ENCODE data around the gene FOXD2. TPM values are rescaled to one million over a fixed set of nuclear protein-coding genes. Genes with fewer than 3 reads are reported as not detected.

FOXD2 gene
- total and polyA plus RNA-seq, 2 donors (not counting 1 experiment from before 2014, with no cell fraction given): 0.24 to 0.37 TPM

DNA sequence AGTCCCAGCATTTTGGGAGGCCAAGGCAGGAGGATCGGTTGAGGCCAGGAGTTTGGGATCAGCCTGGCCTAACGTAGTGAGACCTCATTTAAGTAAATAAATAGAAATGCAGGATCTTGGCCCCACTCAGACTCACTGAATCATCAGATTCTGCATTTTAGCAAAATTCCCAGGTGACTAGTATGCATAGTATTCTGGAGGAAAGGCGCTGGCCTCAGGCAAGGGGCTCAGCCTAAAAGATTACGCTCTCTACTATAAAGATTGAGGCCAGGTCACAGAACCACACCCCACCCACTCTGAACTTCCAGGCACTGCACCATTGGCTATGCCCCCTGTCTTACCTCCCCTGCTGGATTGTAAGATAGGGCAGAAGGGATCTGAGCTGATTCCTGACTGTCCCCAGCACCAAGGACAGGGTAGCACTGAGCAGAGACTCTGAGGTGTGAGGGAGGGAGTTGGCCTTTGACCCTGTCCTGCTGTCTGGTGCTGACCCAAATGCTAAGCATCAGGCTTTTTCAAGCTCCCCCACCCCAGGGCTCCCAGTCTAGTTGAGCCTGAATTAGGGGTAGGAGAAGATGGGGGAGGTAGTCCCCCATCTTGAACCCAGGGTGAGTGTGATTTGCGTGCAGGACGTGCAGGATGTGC lies 19.0 kb upstream of the FOXD2 start:
- TF ChIP-seq CTCF (IDR thresholded peaks at IDR 0.05) (no peak), EZH2 (IDR thresholded peaks at IDR 0.05; ENCODE audit: borderline replicate concordance, insufficient read depth, low read depth, low read length, poor library complexity, severe bottlenecking) (no peak)
- 93% methylated on average over 3 of the region's 6 CpGs for WGBS (ENCODE audit: insufficient coverage)
- Histone ChIP-seq H4K20me1 (ENCODE audit: control insufficient read depth, insufficient read depth, low read length, poor library complexity, severe bottlenecking) (no peaks in the 10 kb centered on the region), H3K4me1 (ENCODE audit: control insufficient read depth in 2 of 2, insufficient read depth in 2 of 2, low read length in 2 of 2) (no peaks in the 10 kb centered on the region), H3K27ac (ENCODE audit: low read length in 2 of 2) (no peak overlapping the region), H3K9ac (ENCODE audit: low read length) (no peak overlapping the region), H3K79me2 (ENCODE audit: control insufficient read depth, insufficient read depth, low read length) (no peaks in the 10 kb centered on the region), H2AFZ (ENCODE audit: insufficient read depth, low read depth, low read length, poor library complexity, severe bottlenecking) (no peak overlapping the region), H3K9me3 (ENCODE audit: control extremely low read depth in 1 of 3, control insufficient read depth in 2 of 3, insufficient read depth in 1 of 3, low read length in 2 of 3) (no peaks in the 10 kb centered on the region), H3K36me3 (replicated peaks in 1 of 2; ENCODE audit: control extremely low read depth in 1 of 2, control insufficient read depth in 1 of 2, extremely low read depth in 1 of 2, insufficient read depth in 2 of 2, low read length in 1 of 2) (no peaks in the 10 kb centered on the region), H3K4me2 (replicated peaks; ENCODE audit: low read depth, low read length, poor library complexity, severe bottlenecking) (no peak overlapping the region), H3K4me3 (ENCODE audit: control extremely low read depth in 1 of 5, extremely low read depth in 1 of 5, insufficient read depth in 1 of 5, low read depth in 2 of 5, low read length in 4 of 5) (no peak overlapping the region), H3K27me3 (replicated peaks in 1 of 4; ENCODE audit: control extremely low read depth in 1 of 4, control insufficient read depth in 3 of 4, insufficient read depth in 4 of 4, low read length in 3 of 4) (peaks cover 0 to 48% (median 17%) of the 10 kb centered on the region in 4 experiments)
- no peak for DNase-seq
- CTCF ChIA-PET: interaction anchor here (0.7 to 1.0 kb wide), 2 partner anchors 11 to 15 kb away, joined by 3 read pairs; no protein-coding TSS in a partner anchor
- ATAC-seq (ENCODE audit: low read depth): no peak
- Mint-ChIP-seq H3K27me3 (peaks cover 69% of the 10 kb centered on the region), H3K9me3 (ENCODE audit: insufficient read depth) (no peaks in the 10 kb centered on the region), H3K4me1 (peaks cover 8% of the 10 kb centered on the region), H3K27ac (no peak overlapping the region), H3K4me3 (no peak overlapping the region)
- intact Hi-C loops (cut with micrococcal nuclease): no loop called here
- POLR2A ChIA-PET: no interaction called here

DNA sequence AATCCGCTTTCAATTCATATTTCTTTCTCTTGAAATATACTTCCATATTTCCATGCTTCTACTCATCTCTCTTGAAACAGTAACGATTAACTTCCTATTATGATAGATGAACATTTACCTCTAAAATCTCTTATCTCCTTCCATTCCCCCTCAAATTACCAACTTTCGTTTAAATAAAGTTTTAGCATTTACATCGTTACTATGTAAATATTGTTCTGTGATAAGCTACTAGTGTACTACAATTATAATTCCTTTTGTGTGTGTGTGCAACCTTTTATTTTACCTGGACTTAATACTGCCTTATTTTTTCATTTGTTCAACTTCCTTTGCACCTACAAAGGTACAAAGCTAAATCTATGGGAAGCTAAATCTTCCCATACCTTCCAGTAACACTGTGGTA lies 17.3 kb upstream of the FOXD2 start:
- H3K4me3 ChIP-seq (ENCODE audit: control extremely low read depth in 1 of 5, extremely low read depth in 1 of 5, insufficient read depth in 1 of 5, low read depth in 2 of 5, low read length in 4 of 5): no peak overlapping the region
- H3K27ac Mint-ChIP-seq: no peak overlapping the region
- no peak overlapping the region for H3K27ac ChIP-seq (ENCODE audit: low read length in 2 of 2)
- H2AFZ ChIP-seq (ENCODE audit: insufficient read depth, low read depth, low read length, poor library complexity, severe bottlenecking): no peak overlapping the region
- ChIA-PET CTCF (interaction anchor here (2.0 kb wide), 1 partner anchor 17 kb away, joined by 8 read pairs; the partner anchor contains the start of gene FOXD2), POLR2A (no interaction called here)
- ATAC-seq (ENCODE audit: low read depth): no peak
- H3K79me2 ChIP-seq (ENCODE audit: control insufficient read depth, insufficient read depth, low read length): no peaks in the 10 kb centered on the region
- no peaks in the 10 kb centered on the region for H3K9me3 Mint-ChIP-seq (ENCODE audit: insufficient read depth)
- H3K27me3 Mint-ChIP-seq: peaks cover 62% of the 10 kb centered on the region
- H3K4me3 Mint-ChIP-seq: no peak overlapping the region
- intact Hi-C loops (cut with micrococcal nuclease): no loop called here
- H3K4me1 Mint-ChIP-seq: peaks cover 8% of the 10 kb centered on the region
- no CpG with 5 or more reads among the region's 4 CpGs for WGBS (ENCODE audit: insufficient coverage)
- H3K36me3 ChIP-seq (replicated peaks in 1 of 2; ENCODE audit: control extremely low read depth in 1 of 2, control insufficient read depth in 1 of 2, extremely low read depth in 1 of 2, insufficient read depth in 2 of 2, low read length in 1 of 2): no peaks in the 10 kb centered on the region
- no peaks in the 10 kb centered on the region for H4K20me1 ChIP-seq (ENCODE audit: control insufficient read depth, insufficient read depth, low read length, poor library complexity, severe bottlenecking)
- no peaks in the 10 kb centered on the region for H3K9me3 ChIP-seq (ENCODE audit: control extremely low read depth in 1 of 3, control insufficient read depth in 2 of 3, insufficient read depth in 1 of 3, low read length in 2 of 3)
- H3K27me3 ChIP-seq (replicated peaks in 1 of 4; ENCODE audit: control extremely low read depth in 1 of 4, control insufficient read depth in 3 of 4, insufficient read depth in 4 of 4, low read length in 3 of 4): peaks cover 0 to 44% (median 18%) of the 10 kb centered on the region in 4 experiments
- TF ChIP-seq CTCF (IDR thresholded peaks at IDR 0.05) (no peak), EZH2 (IDR thresholded peaks at IDR 0.05; ENCODE audit: borderline replicate concordance, insufficient read depth, low read depth, low read length, poor library complexity, severe bottlenecking) (no peak)
- no peak overlapping the region for H3K4me2 ChIP-seq (replicated peaks; ENCODE audit: low read depth, low read length, poor library complexity, severe bottlenecking)
- H3K9ac ChIP-seq (ENCODE audit: low read length): no peak overlapping the region
- no peak for DNase-seq
- H3K4me1 ChIP-seq (ENCODE audit: control insufficient read depth in 2 of 2, insufficient read depth in 2 of 2, low read length in 2 of 2): peaks cover 0 to 3% of the 10 kb centered on the region in 2 donors
